Right lobe of liver (tissue), 4 donors: ENCODE results near the gene FBRSL1.

ENCODE experiments used
- POLR2A ChIP-seq: fragments of 450-650 bp; IDR thresholded peaks from one replicate; pipeline ENCODE4 v1.6.1; 2017; ENCODE audit warnings: antibody characterized with exemption, mild to moderate bottlenecking
- TF ChIP-seq, protein P1 (sequence below), 4 donors: fragments of 200-600 bp in 3 of 4; fragments of 450-650 bp in 1 of 4; IDR thresholded peaks; one replicate each; pipeline versions ENCODE4 v1.5.1 to v1.8.0; 2016 to 2022; ENCODE audit warnings: antibody characterized with exemption in 4 of 4, mild to moderate bottlenecking in 2 of 4
- donor health status: DM: no; HTN: no; CAD: no.
- donor health status: DM: no; HTN: no; CAD: no.
- donor health status: DM: no; HTN: yes; CAD: no.

DNA sequence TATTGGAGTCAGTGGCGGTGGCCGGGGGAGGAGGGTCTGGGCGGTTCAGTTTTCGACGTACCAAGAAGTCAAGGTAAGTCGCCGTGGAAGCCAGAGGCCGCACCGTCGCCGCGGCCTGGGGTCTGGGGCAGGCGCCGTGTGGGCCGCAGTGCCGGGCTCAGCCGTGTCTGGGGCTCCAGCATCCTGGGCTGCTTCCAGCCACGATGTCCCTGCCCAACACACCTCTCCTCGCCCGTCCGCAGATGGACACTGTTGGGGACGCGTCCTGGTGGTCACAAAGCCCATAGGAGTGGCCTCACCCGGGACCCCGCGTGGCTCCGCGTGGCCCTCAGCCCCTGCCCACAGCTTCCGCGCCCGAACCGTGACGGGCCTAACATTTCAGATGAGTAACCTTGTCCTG lies 59.1 kb downstream of the FBRSL1 start:
- TF ChIP-seq, protein P1, sequence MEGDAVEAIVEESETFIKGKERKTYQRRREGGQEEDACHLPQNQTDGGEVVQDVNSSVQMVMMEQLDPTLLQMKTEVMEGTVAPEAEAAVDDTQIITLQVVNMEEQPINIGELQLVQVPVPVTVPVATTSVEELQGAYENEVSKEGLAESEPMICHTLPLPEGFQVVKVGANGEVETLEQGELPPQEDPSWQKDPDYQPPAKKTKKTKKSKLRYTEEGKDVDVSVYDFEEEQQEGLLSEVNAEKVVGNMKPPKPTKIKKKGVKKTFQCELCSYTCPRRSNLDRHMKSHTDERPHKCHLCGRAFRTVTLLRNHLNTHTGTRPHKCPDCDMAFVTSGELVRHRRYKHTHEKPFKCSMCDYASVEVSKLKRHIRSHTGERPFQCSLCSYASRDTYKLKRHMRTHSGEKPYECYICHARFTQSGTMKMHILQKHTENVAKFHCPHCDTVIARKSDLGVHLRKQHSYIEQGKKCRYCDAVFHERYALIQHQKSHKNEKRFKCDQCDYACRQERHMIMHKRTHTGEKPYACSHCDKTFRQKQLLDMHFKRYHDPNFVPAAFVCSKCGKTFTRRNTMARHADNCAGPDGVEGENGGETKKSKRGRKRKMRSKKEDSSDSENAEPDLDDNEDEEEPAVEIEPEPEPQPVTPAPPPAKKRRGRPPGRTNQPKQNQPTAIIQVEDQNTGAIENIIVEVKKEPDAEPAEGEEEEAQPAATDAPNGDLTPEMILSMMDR (IDR thresholded peaks at IDR 0.05): no peak
- TF ChIP-seq POLR2A: no peak
